GM12872 (cell line): Measurements from ENCODE around the gene PPRC1.

ENCODE experiments used
- CTCF ChIP-seq: IDR thresholded peaks from 3 replicates; pipeline ENCODE4 v1.5.1; 2011; ENCODE audit warnings: low read depth, mild to moderate bottlenecking, low read length, moderate library complexity; ENCODE audit not compliant: insufficient read depth

Gene PPRC1

GRCh38 chr10:102191956-102192355 lies 59.1 kb downstream of the PPRC1 start:
- no peak for TF ChIP-seq CTCF

- no peak for TF ChIP-seq CTCF
Measured at GRCh38 chr10:102195296-102195870, 62.5 kb downstream of the PPRC1 start.

- TF ChIP-seq CTCF: no peak
Measured at GRCh38 chr10:102196893-102197292, 64.1 kb downstream of the PPRC1 start.

GRCh38 chr10:102198027-102198426 lies 65.2 kb downstream of the PPRC1 start:
- no peak for TF ChIP-seq CTCF
